GM12878 (cell line): ENCODE data around the gene TMEM176A. TPM values are rescaled to one million over a fixed set of nuclear protein-coding genes. Genes with fewer than 3 reads are reported as not detected.

Experiments used
- ATAC-seq: fragments of 200-7000 bp; cut with Tn5 transposase; 3 replicates; pipeline ENCODE4 v1.9.1; 2020; ENCODE audit warnings: mild to moderate bottlenecking, moderate library complexity
- BruUV-seq: library from RNA; stranded (reverse); fragments of 400-500 nt; replicated peaks from 2 replicates; lab custom pipeline; 2021; lab: Mats Ljungman, UMichigan
- CTCF ChIA-PET: fragments of 300-600 bp; sonication (Branson Sonifier 250); formaldehyde crosslinking; extraction: SDS; loops from one replicate; lab custom pipeline; 2021; ENCODE audit warnings: inconsistent platforms; lab: Yijun Ruan, JAX
- POLR2A ChIA-PET: fragments of 350-600 bp; formaldehyde crosslinking; extraction: SDS; loops from one replicate; lab custom pipeline; 2021; ENCODE audit warnings: inconsistent platforms; lab: Charles Lee
- RAD21 ChIA-PET: fragments of 300-600 bp; sonication (Branson Sonifier 250); formaldehyde crosslinking; loops from one replicate; lab custom pipeline; 2023; ENCODE audit warnings: antibody characterized with exemption; ENCODE audit not compliant: unreplicated experiment; lab: Charles Lee
- SMC1A ChIA-PET: fragments of 300-600 bp; sonication (Branson Sonifier 250); formaldehyde crosslinking; loops from one replicate; lab custom pipeline; 2023; ENCODE audit not compliant: unreplicated experiment, uncharacterized antibody; lab: Charles Lee
- DNase-seq: peaks from one replicate; pipeline ENCODE4 v3.0.0-alpha.2; 2011; ENCODE audit warnings: low read depth, low spot score
- FAIRE-seq: peaks from 3 replicates; lab custom pipeline; 2011; peaks lifted over from hg19 to GRCh38; lab: Jason Lieb, UNC
- H2AFZ ChIP-seq: 2 replicates; pipeline ENCODE4 v1.6.0; 2011; ENCODE audit warnings: low read depth, low read length, control low read depth; ENCODE audit not compliant: control insufficient read depth
- H3K27ac ChIP-seq: 2 replicates; pipeline ENCODE4 v1.5.1; 2011; ENCODE audit warnings: control low read depth; ENCODE audit not compliant: control insufficient read depth, insufficient read depth
- H3K27me3 ChIP-seq, 2 experiments: replicated peaks in 1 of 2; 2 replicates each; pipeline versions ENCODE4 v1.6.0 to v1.6.1; 2011; ENCODE audit warnings: low read length in 1 of 2; ENCODE audit not compliant: control insufficient read depth in 2 of 2, insufficient read depth in 2 of 2
- H3K36me3 ChIP-seq, 2 experiments: 2 replicates each; pipeline ENCODE4 v1.5.1; 2011; ENCODE audit warnings: low read length in 1 of 2; ENCODE audit not compliant: control insufficient read depth in 2 of 2, insufficient read depth in 2 of 2
- H3K4me1 ChIP-seq: 2 replicates; pipeline ENCODE4 v1.6.1; 2011; ENCODE audit warnings: mild to moderate bottlenecking, low read length, moderate library complexity, mixed read lengths; ENCODE audit not compliant: control insufficient read depth, insufficient read depth
- H3K4me2 ChIP-seq: 2 replicates; pipeline ENCODE4 v1.6.0; 2011; ENCODE audit warnings: control low read depth; ENCODE audit not compliant: control insufficient read depth, insufficient read depth
- H3K4me3 ChIP-seq: fragments of 200-600 bp; sonication (generic); 2 replicates; pipeline ENCODE4 v1.5.1; 2016
- H3K79me2 ChIP-seq: 2 replicates; pipeline ENCODE4 v1.6.0; 2011; ENCODE audit warnings: low read length; ENCODE audit not compliant: control insufficient read depth, insufficient read depth
- H3K9ac ChIP-seq: 2 replicates; pipeline ENCODE4 v1.8.0; 2011; ENCODE audit warnings: low read length, control low read depth, mixed read lengths; ENCODE audit not compliant: control insufficient read depth, insufficient read depth
- H3K9me3 ChIP-seq: replicated peaks from 3 replicates; pipeline ENCODE4 v1.5.1; 2011; ENCODE audit warnings: mild to moderate bottlenecking, low read length; ENCODE audit not compliant: control insufficient read depth, insufficient read depth
- H4K20me1 ChIP-seq: 2 replicates; pipeline ENCODE4 v1.6.0; 2011; ENCODE audit not compliant: control insufficient read depth, insufficient read depth
- ASH2L ChIP-seq: fragments of 300-600, 200-600 bp; sonication (generic); IDR thresholded peaks from 2 replicates; pipeline ENCODE4 v1.6.1; 2017; ENCODE audit warnings: low read depth, mild to moderate bottlenecking, borderline replicate concordance
- EED ChIP-seq: sonication (generic); IDR thresholded peaks from 2 replicates; pipeline ENCODE4 v1.6.1; 2016; ENCODE audit warnings: antibody characterized with exemption, low read depth
- HDAC2 ChIP-seq: fragments of 200-600 bp; sonication (generic); IDR thresholded peaks from 2 replicates; pipeline ENCODE4 v1.6.1; 2017
- MEF2A ChIP-seq: IDR thresholded peaks from 2 replicates; pipeline ENCODE4 v1.6.1; 2011; ENCODE audit warnings: low read depth, mild to moderate bottlenecking, low read length, moderate library complexity; ENCODE audit not compliant: insufficient read depth
- NBN ChIP-seq: fragments of 450-650 bp; IDR thresholded peaks from 2 replicates; pipeline ENCODE4 v1.6.1; 2016
- RB1 ChIP-seq: fragments of 450-650 bp; formaldehyde crosslinking; IDR thresholded peaks from 2 replicates; pipeline ENCODE4 v1.6.1; 2017; ENCODE audit warnings: mild to moderate bottlenecking, borderline replicate concordance
- WRNIP1 ChIP-seq: IDR thresholded peaks from 2 replicates; pipeline ENCODE4 v1.6.1; 2011; ENCODE audit warnings: low read depth, low read length, improper control_type of control experiment, borderline replicate concordance
- WGBS: methylation state at CpG from one replicate; pipeline ENCODE4 v1.1.6; 2016; ENCODE audit warnings: low lambda C conversion rate; ENCODE audit not compliant: insufficient replicate concordance, insufficient coverage; ENCODE audit errors: missing lambda C conversion rate; 5-methylcytosine and 5-hydroxymethylcytosine counted together
- in situ Hi-C: fragments of 300-500 bp; cut with MboI; formaldehyde crosslinking; loops from 9 replicates; pipeline ENCODE4 v1.14.3; 2018; ENCODE audit warnings: mixed read lengths
- intact Hi-C: fragments of 100-400 bp; cut with micrococcal nuclease; formaldehyde crosslinking; loops from one replicate; pipeline ENCODE4 v1.14.2; 2022; ENCODE audit not compliant: unreplicated experiment
- polyA plus RNA-seq, 11 experiments: library from polyadenylated mRNA; depleted of rRNA in 4 of 11; unstranded in 6 of 11; stranded (reverse) in 5 of 11; fragments of >200 nt; fragmentation: Nextera tagmentation in 4 of 11; fragmentation: Illumina TruSeq in 1 of 11; extraction: Ambion mirVana in 4 of 11; extraction: Trizol in 1 of 11; gene quantifications; 1 replicate in 1 of 11; 2 replicates in 10 of 11; pipeline versions ENCODE4 v1.2.1 to v1.2.3, GENCODE V29; 2011 to 2016; ENCODE audit warnings: inconsistent platforms in 2 of 11, missing spikeins in 2 of 11, low read depth in 1 of 11
- total RNA-seq, 4 experiments: library from RNA; depleted of rRNA in 3 of 4; stranded (reverse); fragments of >200 nt in 3 of 4; fragmentation: Illumina TruSeq in 1 of 4; extraction: Trizol in 1 of 4; gene quantifications; 2 replicates each; pipeline versions ENCODE4 v1.2.1 to v1.2.3, GENCODE V29; 2013 to 2021
- TF ChIP-seq, protein P1 (sequence below): fragments of 450-650 bp; IDR thresholded peaks from 2 replicates; pipeline ENCODE4 v1.6.1; 2018; ENCODE audit warnings: borderline replicate concordance, mild to moderate bottlenecking; ENCODE audit not compliant: partially characterized antibody

The TMEM176A gene
- total and polyA plus RNA-seq, 10 of the 15 experiments (the other 5 are each of a cell fraction or from before 2014, with no cell fraction given), result not detected

DNA sequence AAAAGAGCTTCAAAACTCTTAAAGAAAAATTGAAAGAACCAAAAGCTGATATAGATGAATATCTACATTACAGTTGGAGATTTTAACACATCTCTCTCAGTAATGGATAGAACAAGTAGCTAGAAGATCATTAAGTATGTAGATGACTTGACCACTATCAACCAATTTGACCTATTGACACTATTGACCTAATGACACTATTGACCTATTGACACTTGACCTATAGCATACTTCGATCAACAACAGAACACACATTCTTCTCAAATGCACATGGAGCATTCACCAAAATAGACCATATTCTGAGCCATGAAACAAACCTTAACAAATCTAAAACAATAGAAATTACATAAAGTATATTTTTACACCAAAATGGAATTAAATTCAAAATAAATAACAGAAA, 41.1 kb upstream of the TMEM176A start:
- CTCF ChIA-PET, result interaction anchor here (0.6 to 2.3 kb wide), 11 partner anchors 13 to 472 kb away, joined by 3 to 19 read pairs (median 3); partner anchors contain the start of genes GIMAP6, GIMAP8 and NOS3
- Histone ChIP-seq H3K27ac (no peak overlapping the region), H3K27me3 (no peaks in the 10 kb centered on the region), H3K9me3 (no peaks in the 10 kb centered on the region), H3K4me1 (peaks cover 16% of the 10 kb centered on the region), H4K20me1 (no peaks in the 10 kb centered on the region), H3K36me3 (no peaks in the 10 kb centered on the region), H3K9ac (no peak overlapping the region), H2AFZ (no peak overlapping the region), H3K79me2 (no peaks in the 10 kb centered on the region), H3K4me3 (no peak overlapping the region), H3K4me2 (no peak overlapping the region)
- FAIRE-seq (no peak), DNase-seq (no peak), ATAC-seq (no peak)
- in situ Hi-C loops (no loop called here), intact Hi-C loops (no loop called here)
- TF ChIP-seq ASH2L (no peak), NBN (no peak), WRNIP1 (no peak), RB1 (no peak), EED (no peak), MEF2A (no peak), HDAC2 (no peak)
- TF ChIP-seq, protein P1, sequence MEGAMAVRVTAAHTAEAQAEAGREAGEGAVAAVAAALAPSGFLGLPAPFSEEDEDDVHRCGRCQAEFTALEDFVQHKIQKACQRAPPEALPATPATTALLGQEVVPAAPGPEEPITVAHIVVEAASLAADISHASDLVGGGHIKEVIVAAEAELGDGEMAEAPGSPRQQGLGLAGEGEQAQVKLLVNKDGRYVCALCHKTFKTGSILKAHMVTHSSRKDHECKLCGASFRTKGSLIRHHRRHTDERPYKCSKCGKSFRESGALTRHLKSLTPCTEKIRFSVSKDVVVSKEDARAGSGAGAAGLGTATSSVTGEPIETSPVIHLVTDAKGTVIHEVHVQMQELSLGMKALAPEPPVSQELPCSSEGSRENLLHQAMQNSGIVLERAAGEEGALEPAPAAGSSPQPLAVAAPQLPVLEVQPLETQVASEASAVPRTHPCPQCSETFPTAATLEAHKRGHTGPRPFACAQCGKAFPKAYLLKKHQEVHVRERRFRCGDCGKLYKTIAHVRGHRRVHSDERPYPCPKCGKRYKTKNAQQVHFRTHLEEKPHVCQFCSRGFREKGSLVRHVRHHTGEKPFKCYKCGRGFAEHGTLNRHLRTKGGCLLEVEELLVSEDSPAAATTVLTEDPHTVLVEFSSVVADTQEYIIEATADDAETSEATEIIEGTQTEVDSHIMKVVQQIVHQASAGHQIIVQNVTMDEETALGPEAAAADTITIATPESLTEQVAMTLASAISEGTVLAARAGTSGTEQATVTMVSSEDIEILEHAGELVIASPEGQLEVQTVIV, result no peak
- WGBS, result 41% methylated on average over 1 of the region's 1 CpG
- RAD21 ChIA-PET, result interaction anchor here (0.8 to 1.8 kb wide), 3 partner anchors 128 to 311 kb away, joined by 3 to 11 read pairs (median 3); partner anchors contain the start of gene GIMAP6
- no TSS peak for BruUV-seq
- SMC1A ChIA-PET, result interaction anchor here (0.8 to 1.4 kb wide), 5 partner anchors 309 to 474 kb away, joined by 3 to 10 read pairs (median 3); partner anchors contain the start of gene GIMAP8
- POLR2A ChIA-PET, result interaction anchor here (1.2 kb wide), 1 partner anchor 309 kb away, joined by 4 read pairs; the partner anchor contains the start of gene GIMAP8
